NCI-H2227 (cell line): ENCODE measurements around the gene BRI3.

Source experiments
- DNase-seq: peaks from one replicate; lab custom pipeline; 2025; ENCODE audit not compliant: unreplicated experiment; lab: John Stamatoyannopoulos, UW

The BRI3 gene

DNA sequence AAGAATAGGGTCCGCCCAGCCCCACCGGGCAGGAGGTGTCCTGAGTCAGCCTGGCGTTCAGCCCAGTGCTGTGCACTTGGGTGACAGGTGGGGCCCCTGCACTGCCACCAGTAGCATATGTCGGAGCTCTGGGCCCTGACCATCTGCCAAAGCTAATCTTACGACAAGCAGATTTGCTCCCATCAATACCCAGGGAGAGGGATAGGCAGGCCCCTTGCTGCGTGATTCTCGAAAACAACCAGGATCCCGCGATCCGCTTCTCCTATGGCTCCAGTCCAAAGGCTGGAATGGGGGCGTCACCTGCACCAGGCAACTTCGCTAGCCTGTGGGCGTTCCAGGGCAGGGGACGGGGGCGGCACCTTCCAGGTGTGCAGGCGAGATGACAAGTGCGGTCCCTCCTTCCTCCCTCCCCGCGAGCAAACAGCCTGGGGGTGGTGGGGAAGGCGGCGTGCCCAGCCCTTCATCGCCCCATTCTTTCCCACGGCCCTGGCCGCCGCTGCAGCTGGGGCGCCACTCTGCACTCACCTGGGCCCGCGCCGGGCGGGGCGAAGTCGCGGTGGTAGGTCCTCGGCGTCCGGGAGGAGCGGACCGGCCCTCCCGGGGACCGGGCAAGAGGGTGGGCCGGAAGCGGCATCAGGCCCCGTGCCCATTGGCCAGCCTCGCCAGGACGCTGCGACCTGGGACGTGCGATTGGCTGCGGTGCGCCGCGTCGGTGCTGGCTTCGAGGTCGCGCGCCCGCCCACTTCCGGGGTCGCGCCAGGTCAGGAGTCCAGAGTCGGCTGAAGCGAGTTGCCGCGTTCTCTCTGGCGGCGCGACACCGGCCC, 29.7 kb upstream of the BRI3 start, which contains the start of gene TECPR1:
Gene TECPR1 (minus strand): TSS at position 632 of the 824 bp plus-strand sequence. CDS start 6,086 bp downstream, outside the sequence.
- peak; percentile 95 for DNase-seq

DNA sequence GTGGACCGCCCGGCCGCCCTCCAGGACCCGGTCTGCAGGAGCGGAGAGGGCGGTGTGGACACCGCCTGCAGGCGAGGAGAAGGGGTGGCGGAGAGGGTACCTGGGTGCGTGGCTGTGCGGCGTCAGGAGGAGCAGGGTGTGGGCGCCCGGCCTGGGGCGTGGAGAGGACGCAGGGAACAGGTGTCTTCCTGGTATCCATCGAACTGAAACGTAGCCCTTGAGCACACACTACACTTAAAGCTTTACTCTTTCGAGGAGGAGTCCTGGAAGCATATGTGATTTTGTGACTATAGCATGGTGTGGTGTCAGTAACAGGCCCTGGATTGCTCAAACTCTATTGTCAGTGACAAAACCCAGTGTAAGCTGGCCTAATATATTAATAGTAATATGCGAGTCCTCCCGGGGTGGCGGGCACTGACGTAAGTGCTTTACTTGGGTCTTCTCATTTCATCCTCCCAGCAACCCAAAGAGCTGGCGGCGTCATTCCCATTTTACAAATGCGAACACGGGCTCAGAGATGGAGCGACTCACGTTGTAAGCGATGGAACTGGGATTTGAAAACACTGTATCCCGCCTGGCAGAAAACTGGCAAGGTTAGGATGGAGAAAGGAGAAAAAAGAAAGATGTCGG, 28.9 kb upstream of the BRI3 start:
- peak; percentile 41 for DNase-seq

GRCh38 chr7:98254516-98254915, 27.0 kb upstream of the BRI3 start:
- no peak for DNase-seq

DNA sequence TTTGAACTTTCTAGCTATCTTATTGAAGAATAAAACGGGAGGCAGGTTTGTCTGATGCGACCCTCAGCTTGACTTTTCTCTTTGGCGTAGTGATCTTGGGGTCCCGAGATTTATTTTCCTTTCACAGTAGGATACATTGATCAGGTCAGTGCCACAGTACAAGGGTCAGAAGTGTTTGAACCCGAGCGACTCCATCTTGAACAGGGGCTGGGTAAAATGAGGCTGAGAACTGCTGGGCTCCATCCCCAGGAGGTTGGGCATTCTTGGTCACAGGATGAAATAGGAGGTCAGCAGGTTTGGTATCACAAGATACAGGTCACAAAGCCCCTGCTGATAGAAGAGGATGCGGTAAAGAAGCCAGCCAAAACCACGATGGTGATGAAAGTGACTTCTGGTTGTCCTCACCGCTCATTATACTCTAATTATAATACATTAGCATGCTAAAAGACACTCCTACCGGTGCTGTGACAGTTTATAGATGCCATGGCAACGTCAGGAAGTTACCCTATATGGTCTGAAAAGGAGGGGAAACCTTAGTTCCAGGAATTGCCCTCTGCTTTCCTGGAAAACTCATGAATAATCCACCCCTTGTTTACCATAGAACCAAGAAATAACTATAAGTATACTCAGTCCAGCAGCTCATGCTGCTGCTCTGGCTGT, 26.4 kb upstream of the BRI3 start:
- no peak for DNase-seq

DNA sequence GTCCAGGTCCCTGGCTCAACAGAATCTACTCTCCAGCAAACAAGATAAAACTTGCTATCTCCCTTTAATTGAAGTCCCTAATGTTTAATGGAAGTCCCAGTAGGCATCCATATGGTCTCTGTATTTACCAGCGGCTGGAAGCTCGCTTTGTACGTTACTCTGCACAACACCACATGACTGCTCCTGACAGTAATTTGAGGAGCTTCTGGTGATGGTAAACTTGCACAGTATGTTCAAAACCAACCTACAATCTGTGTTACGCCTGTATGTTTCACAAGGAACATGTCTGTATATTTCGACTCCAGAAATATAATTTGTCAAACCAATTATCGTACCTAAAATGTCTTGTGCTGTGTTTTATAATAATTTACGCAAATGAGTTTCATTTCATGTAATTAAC, 25.1 kb upstream of the BRI3 start:
- DNase-seq, result no peak

GRCh38 chr7:98257701-98258100, 23.8 kb upstream of the BRI3 start:
- no peak for DNase-seq

DNA sequence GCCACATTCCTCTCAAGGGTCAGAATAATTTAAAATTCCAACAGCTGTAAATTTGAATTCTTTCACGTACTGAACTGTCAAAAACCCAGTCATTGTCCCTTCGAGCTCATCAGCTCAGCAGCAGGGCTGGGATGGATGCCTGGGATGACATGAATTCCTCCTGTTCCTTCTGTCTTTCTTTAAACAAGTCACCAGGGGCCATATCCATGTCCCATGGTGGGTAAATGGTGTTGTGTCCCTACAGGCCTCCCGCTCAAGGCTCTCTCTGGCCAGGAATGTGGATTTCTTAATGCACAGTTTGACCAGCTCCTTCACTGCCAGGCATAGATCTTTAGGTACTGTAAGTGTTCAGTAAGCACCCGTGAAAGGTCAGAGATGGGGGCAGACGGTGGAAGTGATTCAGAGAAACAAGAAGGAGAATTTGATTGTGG, 15.6 kb upstream of the BRI3 start:
- DNase-seq, result no peak

DNA sequence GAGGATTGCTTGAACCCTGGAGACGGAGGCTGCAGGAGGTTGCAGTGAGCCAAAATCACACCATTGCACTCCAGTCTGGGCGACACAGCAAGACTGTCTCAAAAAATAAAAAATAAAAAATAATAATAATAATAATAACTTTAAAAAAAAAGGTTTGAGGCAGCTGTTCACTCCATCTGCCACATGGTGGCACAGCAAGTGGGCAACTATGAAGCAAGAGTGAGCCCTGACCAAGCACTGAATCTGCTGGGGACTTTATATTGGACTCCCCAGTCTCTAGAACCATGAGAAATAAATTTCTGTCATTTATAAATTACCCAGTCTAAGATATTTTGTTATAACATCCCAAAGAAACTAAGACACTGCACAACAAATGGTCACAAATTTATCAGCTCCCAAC, 14.6 kb upstream of the BRI3 start:
- DNase-seq, result no peak

- DNase-seq, result no peak
Measured at GRCh38 chr7:98267303-98267702, 14.2 kb upstream of the BRI3 start.

DNA sequence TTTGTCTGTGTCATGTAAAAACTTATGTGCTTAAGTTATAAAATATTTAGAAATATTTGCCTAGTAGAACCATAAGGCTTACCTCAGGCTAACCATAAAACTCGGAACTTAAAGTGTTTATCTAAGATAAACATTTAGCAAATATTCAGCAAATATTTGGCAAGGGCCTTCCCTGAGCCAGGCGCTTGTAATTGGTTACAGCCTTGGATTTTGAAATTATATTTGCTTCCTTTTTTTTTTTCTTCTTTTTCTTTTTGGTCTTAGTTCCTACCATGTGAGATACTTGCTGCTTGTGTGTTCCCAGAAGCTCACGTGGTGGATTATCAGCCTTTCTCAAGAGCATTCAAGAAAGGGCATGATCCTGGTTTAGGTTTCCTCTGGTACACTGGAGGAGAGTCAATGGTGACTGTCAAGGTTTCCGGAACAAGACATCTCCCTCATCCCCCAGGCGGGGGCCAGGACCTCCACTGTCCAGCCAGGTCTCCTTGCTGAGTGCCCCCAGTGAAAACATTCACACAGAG, 5.2 kb upstream of the BRI3 start:
- DNase-seq, result no peak

DNA sequence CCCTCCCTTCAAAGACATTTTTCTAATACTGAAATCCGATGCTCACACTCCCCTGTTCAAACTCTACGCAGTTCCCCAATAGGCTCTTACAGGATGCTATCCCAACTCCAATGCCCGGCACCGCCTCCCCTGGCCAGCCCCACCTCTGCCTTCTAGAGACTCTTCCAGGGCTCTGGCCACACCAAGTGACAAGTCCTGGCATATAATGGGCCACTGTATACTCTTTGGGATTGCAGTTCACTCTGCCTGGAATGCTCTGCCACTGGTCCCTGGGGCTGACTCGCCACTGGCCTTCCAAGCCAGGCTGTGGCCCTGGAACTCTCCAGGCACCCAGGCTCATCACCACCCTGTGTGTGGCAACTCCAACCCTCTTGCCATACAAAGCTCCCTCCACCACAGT, 3.1 kb upstream of the BRI3 start:
- no peak for DNase-seq

GRCh38 chr7:98278936-98279335, 2.5 kb upstream of the BRI3 start:
- DNase-seq, result no peak

DNA sequence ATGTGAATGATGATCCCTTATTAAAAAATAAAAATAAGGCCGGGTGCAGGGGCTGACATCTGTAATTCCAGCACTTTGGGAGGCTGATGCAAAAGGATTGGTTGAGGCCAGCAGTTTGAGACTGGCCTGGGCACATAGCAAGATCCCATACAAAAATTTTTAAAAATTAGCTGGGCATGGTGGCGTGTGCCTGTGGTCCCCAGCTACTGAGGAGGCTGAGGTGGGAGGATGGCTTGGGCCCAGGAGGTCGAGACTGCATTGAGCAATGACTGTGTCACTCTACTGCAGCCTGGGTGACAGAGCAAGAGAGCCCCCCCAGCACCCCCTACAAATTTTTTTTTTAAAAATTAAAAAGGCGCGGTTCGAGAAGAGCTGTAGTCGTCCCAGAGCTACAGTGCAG, 1.2 kb upstream of the BRI3 start:
- no peak for DNase-seq

DNA sequence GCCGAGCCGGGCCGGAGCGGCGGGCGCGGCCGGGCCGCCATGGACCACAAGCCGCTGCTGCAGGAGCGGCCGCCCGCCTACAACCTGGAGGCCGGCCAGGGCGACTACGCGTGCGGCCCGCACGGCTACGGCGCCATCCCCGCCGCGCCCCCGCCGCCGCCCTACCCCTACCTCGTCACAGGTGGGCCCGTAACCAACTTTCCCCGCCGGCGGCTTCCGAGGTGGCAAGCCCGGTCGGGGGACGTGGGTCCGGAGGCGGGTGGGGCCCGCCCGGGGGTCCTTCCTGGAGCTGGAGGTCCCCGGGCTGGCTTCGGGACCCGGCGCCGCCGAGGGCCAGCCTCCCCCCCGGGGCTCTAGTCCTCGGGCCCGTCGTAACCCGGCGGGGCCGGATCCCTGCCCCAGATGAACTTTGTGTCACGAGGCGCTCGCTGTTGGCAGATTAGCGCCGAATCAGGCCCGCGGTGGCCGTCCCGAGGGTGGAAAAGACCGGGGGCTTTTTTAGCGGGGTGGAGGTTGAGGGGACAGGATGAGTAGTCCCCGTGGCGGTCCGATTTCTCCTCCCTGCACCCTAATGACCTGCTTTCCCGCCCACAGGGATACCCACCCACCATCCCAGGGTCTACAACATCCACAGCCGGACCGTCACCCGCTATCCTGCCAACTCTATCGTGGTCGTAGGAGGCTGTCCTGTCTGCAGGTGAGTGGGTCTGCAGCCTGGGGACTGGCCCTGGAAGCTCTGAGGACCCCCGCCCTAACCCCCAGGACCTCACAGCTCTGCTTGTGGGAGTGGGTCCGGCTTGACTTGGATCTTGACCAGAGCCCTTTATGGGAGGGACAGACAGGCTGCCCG, 496 bp downstream of the BRI3 start:
- DNase-seq, result peak; percentile 54

DNA sequence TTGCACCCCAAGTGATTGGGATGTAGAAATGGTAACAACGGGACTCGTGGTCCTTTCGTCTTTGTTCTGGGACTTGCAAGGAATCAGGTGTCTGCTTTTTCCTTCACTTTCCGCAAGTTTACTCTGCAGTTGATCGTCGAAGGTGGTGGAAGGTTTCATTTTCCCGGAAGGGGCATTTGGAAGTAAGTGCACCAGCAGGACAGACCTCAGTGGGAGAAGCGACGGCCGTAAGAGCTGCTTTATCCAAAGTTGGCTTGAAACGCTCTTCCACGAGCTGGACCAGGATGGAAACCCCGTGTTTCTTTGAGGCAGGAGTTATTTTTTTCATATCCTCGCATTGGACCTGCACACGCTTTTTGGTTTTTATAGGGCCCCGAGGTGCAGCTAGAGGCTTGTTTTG, 1.2 kb downstream of the BRI3 start:
- no peak for DNase-seq

DNA sequence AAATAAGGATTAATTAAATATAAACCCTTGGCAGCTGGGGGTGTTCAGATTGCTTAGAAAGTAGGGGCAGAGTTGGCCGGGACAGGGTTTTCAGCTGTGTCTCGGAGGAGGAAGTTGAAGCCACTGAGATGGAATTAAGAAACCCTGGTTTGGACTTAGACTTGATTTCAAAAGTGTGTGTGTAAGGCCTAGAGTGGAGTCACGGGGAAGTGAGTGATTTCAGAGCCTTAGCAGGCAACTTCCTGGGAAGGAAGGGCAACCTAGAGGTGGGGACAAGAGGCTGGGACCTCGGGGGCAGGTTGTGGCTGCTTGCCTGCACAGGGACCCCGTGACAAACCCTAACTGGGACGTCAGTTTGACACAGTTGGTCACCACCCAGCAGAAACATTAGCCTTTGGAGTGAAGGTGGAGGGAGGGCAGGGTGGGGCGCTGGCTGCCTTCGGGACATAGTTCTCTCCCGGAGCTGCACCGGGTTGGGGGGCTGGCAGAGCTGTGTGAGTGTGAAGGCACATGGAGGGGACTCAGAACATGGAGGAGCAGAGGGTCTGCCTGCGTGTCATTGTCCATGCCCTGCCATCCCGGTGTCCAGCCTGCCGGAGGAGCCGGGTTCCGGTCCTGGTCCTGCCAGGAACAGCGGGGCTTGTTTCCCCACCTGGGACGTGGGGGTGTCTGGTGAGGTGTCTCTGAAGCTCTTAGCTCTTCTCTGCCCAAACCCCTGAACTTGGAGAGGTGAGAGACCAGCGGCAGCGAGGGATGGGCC, 1.8 kb downstream of the BRI3 start:
- DNase-seq, result no peak

GRCh38 chr7:98283887-98284222, 2.4 kb downstream of the BRI3 start:
- no peak for DNase-seq

GRCh38 chr7:98284335-98285036, 3.0 kb downstream of the BRI3 start:
- no peak for DNase-seq
